Measurements from ENCODE around the gene CCL14.
A peak's percentile ranks its signal among the peaks of the same experiment; 100 is the strongest.
"Not testable (repeated sequence)": the region's sequence is repeated elsewhere in the genome, so short reads cannot be mapped to it uniquely, and the experiment has no call there.

CCL14 gene

DNA sequence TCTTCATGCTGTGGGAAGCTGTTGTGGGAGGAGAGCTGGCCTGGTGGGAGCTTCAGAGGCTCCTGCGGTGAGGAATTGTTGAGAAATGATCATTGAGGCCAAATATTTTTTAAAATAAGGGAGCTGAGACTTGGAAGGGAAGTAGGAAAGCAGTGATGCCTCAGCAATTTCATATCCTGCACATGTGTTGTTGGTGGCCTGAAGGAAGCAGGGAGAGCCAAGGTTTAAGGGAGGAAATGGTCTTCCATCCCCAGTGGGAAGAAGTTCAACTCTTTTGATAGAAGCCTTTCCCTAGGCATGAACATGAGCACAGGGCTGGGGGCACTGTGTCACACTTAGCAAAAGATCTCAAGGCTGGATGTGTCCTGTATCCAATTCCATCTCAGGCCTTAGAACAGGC, at the start of gene CCL14:
Gene CCL14 (minus strand): TSS at position 87 of the 400 bp plus-strand sequence. CDS start 80 bp downstream, at position 7.
- DNase-seq: no peak

DNA sequence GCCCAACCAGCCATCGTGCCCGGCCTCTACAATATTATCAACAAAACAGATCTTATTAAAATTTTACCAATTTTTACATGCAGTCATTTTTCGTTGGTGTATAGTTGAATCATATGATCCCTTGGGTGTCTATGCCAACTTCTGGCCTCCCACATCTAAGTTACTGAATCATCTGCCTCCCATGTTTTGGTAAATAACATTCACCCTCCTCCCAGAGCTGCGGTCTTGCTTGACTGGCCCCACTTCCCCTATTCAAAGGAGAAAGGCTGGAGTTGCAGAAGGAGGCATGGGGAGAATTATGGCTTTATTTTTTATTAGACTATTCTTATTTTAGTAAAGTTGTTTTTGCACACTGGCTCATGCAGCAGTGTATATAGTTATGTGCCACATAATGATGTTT, 49.7 kb upstream of the CCL14 start:
- no peak for DNase-seq

GRCh38 chr17:36034127-36034526, 47.6 kb upstream of the CCL14 start:
- no peak for DNase-seq

DNA sequence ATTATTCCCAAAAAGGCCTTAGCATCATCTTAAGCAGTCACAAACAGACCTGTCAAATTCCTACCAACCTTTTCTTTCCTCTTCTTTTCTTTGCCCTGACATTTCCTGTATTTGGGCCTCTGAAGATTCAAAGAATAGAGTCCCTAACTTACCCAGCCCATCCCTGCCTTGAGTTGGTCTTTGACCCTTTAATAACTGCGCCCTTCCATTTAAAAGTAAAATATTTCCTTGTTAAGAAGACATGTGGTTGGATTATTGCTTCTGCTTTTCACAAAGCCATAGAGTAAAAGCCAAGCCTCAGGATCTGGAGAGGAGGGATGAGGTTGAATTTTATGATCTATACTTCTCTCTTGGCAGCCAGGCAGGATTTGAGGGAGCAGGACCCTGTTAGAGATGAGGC, 44.4 kb upstream of the CCL14 start:
- DNase-seq: no peak

GRCh38 chr17:36027761-36028160, 41.2 kb upstream of the CCL14 start:
- no peak for DNase-seq

DNA sequence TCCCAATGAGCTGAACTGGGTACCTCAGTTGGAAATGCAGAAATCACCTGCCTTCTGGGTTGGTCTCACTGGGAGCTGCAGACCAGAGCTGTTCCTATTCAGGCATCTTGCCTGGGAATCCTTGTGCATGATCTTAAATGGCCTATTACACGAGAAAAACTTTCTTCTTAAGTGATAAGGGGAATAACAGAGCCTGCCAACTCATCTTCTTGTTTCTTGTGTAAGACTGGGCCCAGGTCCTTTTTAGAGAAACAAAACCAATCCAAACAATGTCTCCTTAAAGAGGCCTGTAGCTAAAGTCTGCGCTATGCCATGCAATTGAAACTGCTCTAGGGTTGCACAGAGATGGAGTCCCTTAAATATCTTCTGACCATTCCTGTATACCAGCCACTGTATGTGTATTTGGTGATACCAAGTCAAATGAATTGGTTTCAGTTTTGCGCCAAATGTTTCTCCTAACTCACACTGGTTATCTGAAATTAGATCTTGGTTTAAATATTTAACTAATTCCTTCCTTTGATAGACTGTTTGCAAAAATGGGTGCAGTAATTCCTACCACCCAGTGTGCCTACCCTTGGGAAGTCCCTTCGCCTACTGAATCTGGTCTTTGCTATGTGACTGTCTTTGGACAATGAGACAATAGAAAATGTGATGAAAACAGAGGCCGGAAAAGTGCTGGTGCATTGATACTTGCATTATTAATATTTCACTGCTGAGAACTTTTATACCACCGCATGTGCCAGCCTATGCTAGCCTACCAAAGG, 37.8 kb upstream of the CCL14 start:
- no peak for DNase-seq

DNA sequence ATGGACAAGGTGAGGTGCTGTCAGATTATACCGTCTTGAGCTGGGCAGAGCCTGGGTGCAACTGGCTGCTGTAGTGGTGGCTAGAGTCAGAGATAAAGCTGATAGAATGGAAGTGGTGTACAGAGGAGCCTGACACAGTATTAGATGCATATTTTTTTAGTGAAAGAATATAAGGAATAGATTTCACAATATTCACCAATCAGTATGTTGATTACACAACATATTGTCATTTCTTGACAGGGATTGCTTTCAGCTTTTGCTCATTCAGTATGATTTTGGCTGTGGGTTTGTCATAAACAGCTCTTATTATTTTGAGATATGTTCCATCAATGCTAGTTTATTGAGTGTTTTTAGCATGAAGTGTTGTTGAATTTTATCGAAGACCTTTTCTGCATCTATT, 32.9 kb upstream of the CCL14 start:
- no peak for DNase-seq

DNA sequence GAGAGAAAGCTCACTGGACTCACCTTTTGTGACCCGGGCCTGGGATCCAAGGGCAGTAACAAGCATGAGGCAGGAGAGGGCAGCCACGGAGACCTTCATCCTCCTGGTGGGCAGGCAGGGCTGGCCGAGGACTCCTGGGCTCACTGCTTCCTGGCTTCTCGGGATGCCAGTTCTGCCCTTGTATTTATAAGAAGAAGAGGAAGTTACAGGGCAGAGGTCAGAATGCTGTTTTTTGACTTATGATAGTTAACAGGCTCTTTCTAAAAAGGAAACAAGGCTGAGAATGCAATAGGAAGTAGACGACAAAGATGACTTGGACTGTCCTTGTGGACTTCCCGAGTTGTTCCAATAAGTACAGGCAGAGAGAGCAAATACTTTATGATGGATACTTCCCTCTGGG, 31.3 kb upstream of the CCL14 start, which contains the start of gene CCL23:
Gene CCL23 (minus strand): TSS at position 174 of the 400 bp plus-strand sequence. CDS start 75 bp downstream, at position 99.
- no peak for DNase-seq

GRCh38 chr17:36016555-36016954, 30.0 kb upstream of the CCL14 start:
- DNase-seq: no peak

DNA sequence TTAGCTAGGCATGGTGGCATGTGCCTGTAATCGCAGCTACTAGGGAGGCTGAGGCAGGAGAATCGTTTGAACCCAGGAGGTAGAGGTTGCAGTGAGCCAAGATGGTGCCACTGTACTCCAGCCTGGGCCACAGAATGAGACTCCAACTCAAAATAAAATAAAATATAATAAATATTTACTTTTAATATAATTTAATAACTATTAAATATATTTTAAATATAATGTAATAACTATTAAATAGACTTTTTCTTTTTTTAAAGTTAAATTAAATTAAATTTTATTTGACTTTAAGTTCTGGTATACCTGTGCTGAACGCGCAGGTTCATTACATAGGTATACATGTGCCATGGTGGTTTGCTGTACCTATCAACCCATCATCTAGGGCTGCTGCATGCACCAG, 29.4 kb upstream of the CCL14 start:
- not testable (repeated sequence) for DNase-seq

- DNase-seq: no peak
These were observed 28.4 kb upstream of the CCL14 start for GRCh38 chr17:36014946-36015345.

GRCh38 chr17:36011201-36011600, 24.7 kb upstream of the CCL14 start:
- DNase-seq: no peak

GRCh38 chr17:36008998-36009665, 22.6 kb upstream of the CCL14 start:
- DNase-seq: no peak

DNA sequence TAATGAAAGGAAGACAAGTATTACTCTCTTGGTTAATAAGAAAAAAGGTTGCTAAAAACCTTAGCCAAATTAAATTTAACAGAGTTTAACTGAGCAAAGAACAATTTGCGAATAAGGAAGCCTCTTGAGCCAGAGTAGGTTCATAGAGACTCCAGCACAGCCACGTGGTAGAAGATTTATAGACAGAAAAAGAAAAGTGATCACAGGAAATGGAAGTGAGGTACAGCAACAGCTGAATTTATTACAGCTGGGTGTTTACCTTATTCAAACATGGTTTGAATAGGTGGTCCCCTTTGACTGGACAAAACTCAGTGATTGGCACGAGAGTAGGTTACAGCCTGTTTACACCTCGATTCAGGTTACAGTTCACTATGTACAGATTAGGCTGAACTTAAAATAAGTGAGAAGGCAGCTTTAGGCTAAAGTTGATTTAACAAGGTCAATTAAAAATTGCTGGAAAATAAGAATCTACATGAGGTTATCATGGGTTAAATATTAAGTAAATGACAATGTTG, 18.1 kb upstream of the CCL14 start:
- DNase-seq: no peak

GRCh38 chr17:36002631-36003030, 16.1 kb upstream of the CCL14 start:
- DNase-seq: no peak

DNA sequence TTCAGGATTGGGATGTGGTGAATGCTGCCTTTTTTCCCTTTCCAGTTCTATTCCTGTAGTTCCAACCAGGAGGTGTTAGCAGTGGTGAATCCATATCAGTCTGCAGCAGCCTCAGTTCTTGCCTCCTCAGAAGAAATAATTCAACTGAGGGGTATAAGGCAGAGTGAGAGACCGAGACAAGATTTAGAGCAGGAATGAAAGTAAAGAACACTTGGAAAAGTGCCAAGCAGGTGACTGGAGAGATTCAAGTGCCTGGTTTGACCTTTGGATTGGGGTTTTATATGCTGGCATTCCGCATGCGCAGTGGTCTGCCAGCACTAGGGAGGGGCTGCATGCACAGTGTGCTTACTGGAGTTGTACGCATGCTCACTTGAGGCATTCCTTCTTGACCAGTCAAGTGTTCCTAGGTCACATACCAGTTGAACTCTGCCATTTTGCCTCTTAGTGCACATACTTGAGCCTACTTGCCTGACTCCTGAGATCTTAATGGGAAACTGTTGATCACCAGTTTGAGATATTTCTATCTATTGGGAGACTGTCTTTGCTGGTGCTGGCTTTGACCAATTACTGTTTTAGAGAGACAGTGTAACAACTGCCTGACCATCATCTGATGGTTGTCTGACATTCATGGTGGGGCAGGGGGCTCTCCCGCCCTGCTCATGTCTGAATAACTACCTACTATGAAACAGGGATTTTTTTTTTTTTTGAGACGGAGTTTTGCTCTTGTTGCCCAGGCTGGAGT, 15.5 kb upstream of the CCL14 start:
- DNase-seq: peak; percentile 56

DNA sequence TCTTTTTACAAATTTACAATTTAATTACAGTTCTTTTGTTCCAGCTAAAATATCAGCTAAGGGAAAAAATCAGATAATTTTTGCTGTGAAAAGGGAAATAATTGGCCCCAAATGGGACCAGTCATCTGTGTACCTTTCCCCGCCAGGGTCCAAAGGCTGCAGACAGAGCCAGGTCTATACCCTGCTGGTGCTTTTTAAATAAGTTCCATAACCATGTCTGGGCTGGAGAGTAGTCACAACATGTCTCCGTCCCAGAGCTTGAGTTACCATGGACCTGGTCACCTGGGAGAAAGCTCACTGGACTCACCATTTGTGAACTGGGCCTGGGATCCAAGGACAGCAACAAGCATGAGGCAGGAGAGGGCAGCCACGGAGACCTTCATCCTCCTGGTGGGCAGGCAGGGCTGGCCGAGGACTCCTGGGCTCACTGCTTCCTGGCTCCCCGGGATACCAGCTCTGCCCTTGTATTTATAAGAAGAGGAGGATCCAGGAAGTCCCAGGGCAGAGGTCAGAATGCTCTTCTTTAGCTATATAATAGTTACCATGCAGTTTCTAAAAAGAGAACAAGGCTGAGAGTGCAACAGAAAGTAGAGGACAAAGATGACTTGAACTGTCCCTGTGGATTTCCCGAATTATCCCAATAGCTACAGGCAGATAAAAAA, 14.7 kb upstream of the CCL14 start, which contains the start of gene CCL15:
Gene CCL15 (minus strand): TSS at position 444 of the 662 bp plus-strand sequence. CDS start 61 bp downstream, at position 383.
- DNase-seq: no peak

GRCh38 chr17:36000732-36001109, 14.2 kb upstream of the CCL14 start:
- no peak for DNase-seq

DNA sequence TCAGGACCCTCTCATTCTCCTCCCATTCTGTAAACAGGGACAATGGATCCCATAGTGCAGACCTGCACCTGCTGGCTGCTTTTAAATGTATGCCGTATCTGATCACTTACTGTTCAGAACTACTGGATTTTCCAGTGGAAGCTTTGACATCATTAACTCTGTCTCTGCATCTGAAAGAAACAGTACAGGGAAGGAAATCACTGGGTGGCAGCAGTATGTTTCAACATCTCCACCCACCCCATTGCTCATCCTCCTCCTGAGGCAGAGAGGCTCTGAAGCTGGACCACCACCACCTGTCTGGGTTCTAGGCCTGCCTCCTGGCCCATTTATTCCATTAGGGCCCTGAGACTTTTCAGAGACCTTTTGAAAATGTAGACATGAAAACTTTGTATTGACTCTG, 12.2 kb upstream of the CCL14 start:
- no peak for DNase-seq

- no peak for DNase-seq
These were observed 11.6 kb upstream of the CCL14 start for GRCh38 chr17:35998018-35998545.

DNA sequence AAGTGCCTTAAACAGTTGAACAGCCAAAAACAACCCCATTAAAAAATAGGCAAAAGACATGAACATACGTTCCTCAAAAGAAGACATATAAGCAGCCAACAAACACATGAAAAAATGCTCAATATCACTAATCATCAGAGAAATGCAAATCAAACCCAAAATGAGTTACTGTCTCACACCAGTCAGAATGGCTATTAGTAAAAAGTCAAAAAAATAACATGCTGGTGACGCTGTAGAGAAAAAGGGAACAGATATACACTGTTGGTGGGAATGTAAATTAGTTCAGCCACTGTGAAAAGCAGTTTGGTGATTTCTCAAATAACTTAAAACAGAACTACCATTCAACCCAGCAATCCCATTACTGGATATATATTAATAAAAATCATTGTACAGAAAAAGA, 8.8 kb upstream of the CCL14 start:
- DNase-seq: not testable (repeated sequence)

DNA sequence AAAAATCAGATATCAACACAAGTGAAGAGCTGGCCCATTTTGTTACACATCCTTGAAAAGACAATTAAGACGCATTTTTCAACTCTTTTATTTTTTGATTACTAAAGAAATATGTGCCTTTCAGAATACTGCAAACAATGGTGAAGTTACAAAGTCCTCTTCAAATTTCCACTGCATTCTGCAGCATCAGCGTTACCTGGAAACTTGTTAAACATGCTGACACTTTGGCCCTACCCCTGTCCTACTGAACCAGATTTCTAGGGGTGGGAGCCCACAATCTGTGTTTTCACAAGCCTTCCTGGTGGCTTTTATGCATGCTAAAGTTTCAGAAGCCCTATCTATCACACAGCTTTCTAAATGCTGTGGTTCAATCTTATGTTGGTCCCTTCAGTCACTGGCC, 4.5 kb upstream of the CCL14 start:
- no peak for DNase-seq

GRCh38 chr17:35988164-35988563, 1.6 kb upstream of the CCL14 start:
- DNase-seq: no peak

All from NCI-H187 treated with DMSO at 0.1 percent for 48 hours (cell line).